GM19468 (cell line): ENCODE measurements around the gene OSBPL1A.
"Not testable (repeated sequence)": the region's sequence is repeated elsewhere in the genome, so short reads cannot be mapped to it uniquely, and the experiment has no call there.

Experiments used
- ATAC-seq: cut with Tn5 transposase; IDR thresholded peaks from one replicate; pipeline ENCODE4 v1.9.1; 2021; ENCODE audit warnings: mild to moderate bottlenecking, moderate library complexity, moderate number of reproducible peaks; ENCODE audit not compliant: unreplicated experiment; ENCODE audit errors: extremely low read depth

OSBPL1A gene

GRCh38 chr18:24400587-24400986, 3.0 kb upstream of the OSBPL1A start:
- no peak for ATAC-seq

- ATAC-seq: no peak
These were observed 916 bp upstream of the OSBPL1A start for GRCh38 chr18:24398540-24398939.

GRCh38 chr18:24397131-24397693, 412 bp downstream of the OSBPL1A start:
- no peak for ATAC-seq

GRCh38 chr18:24396082-24396633, 1.5 kb downstream of the OSBPL1A start:
- ATAC-seq: no peak

- no peak for ATAC-seq
These were observed 2.4 kb downstream of the OSBPL1A start for GRCh38 chr18:24395049-24395795.

- no peak for ATAC-seq
These were observed 8.7 kb downstream of the OSBPL1A start for GRCh38 chr18:24388957-24389356.

GRCh38 chr18:24386681-24387080, 10.9 kb downstream of the OSBPL1A start:
- no peak for ATAC-seq

- no peak for ATAC-seq
These were observed 16.5 kb downstream of the OSBPL1A start for GRCh38 chr18:24381126-24381525.

- ATAC-seq: no peak
These were observed 17.4 kb downstream of the OSBPL1A start for GRCh38 chr18:24380163-24380747.

- no peak for ATAC-seq
These were observed 19.0 kb downstream of the OSBPL1A start for GRCh38 chr18:24378598-24378997.

- not testable (repeated sequence) for ATAC-seq
These were observed 21.1 kb downstream of the OSBPL1A start for GRCh38 chr18:24376531-24376930.

- no peak for ATAC-seq
These were observed 24.3 kb downstream of the OSBPL1A start for GRCh38 chr18:24373328-24373727.

- no peak for ATAC-seq
These were observed 25.2 kb downstream of the OSBPL1A start for GRCh38 chr18:24372279-24372872.

- no peak for ATAC-seq
These were observed 27.5 kb downstream of the OSBPL1A start for GRCh38 chr18:24370120-24370519.

- no peak for ATAC-seq
These were observed 28.2 kb downstream of the OSBPL1A start for GRCh38 chr18:24369426-24369825.

- no peak for ATAC-seq
These were observed 28.9 kb downstream of the OSBPL1A start for GRCh38 chr18:24368749-24369148.

GRCh38 chr18:24366328-24366727, 31.3 kb downstream of the OSBPL1A start:
- no peak for ATAC-seq

GRCh38 chr18:24364177-24364576, 33.4 kb downstream of the OSBPL1A start:
- ATAC-seq: no peak

GRCh38 chr18:24362757-24363156, 34.9 kb downstream of the OSBPL1A start:
- no peak for ATAC-seq

GRCh38 chr18:24359787-24360530, 37.7 kb downstream of the OSBPL1A start:
- ATAC-seq: not testable (repeated sequence)
